RWPE1 (cell line): Measurements from ENCODE around the gene KISS1.

ENCODE experiments used
- CTCF ChIA-PET: fragments of 350-600 bp; sonication (Branson Sonifier 250); formaldehyde crosslinking; extraction: SDS; loops from one replicate; lab custom pipeline; 2021; lab: Yijun Ruan, JAX
- POLR2A ChIA-PET: fragments of 400-600 bp; formaldehyde crosslinking; extraction: SDS; loops from one replicate; lab custom pipeline; 2020; ENCODE audit warnings: antibody characterized with exemption; ENCODE audit not compliant: low non-redundant PET; lab: Yijun Ruan, JAX
- DNase-seq: peaks from one replicate; pipeline ENCODE4 v3.0.0; 2012; ENCODE audit warnings: low spot score
- H3K27ac ChIP-seq: fragments of 450-650 bp; 2 replicates; pipeline ENCODE4 v1.5.1; 2017
- TF ChIP-seq, protein P1 (sequence below): fragments of 450-650 bp; conservative IDR thresholded peaks from 2 replicates; pipeline ENCODE4 v1.5.1; 2017; ENCODE audit warnings: low read depth, mild to moderate bottlenecking

Gene KISS1

GRCh38 chr1:204152310-204153044 lies 43.8 kb downstream of the KISS1 start:
- no peak for DNase-seq
- ChIA-PET POLR2A (interaction anchor here (0.7 kb wide), 1 partner anchor 151 kb away, joined by 3 read pairs; no protein-coding TSS in a partner anchor), CTCF (interaction anchor here (0.5 to 3.7 kb wide), 9 partner anchors 10 to 660 kb away, joined by 3 to 25 read pairs (median 4); partner anchors contain the start of gene SNRPE)
- peak overlapping the region; percentile 77 for H3K27ac ChIP-seq
- TF ChIP-seq, protein P1, sequence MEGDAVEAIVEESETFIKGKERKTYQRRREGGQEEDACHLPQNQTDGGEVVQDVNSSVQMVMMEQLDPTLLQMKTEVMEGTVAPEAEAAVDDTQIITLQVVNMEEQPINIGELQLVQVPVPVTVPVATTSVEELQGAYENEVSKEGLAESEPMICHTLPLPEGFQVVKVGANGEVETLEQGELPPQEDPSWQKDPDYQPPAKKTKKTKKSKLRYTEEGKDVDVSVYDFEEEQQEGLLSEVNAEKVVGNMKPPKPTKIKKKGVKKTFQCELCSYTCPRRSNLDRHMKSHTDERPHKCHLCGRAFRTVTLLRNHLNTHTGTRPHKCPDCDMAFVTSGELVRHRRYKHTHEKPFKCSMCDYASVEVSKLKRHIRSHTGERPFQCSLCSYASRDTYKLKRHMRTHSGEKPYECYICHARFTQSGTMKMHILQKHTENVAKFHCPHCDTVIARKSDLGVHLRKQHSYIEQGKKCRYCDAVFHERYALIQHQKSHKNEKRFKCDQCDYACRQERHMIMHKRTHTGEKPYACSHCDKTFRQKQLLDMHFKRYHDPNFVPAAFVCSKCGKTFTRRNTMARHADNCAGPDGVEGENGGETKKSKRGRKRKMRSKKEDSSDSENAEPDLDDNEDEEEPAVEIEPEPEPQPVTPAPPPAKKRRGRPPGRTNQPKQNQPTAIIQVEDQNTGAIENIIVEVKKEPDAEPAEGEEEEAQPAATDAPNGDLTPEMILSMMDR = no peak

- ChIA-PET POLR2A (interaction anchor here (0.7 to 1.0 kb wide), 2 partner anchors 150 to 289 kb away, joined by 3 read pairs; no protein-coding TSS in a partner anchor), CTCF (interaction anchor here (0.5 to 3.7 kb wide), 12 partner anchors 11 to 661 kb away, joined by 3 to 25 read pairs (median 6); partner anchors contain the start of gene GOLT1A)
- DNase-seq = peak; percentile 90
- TF ChIP-seq, protein P1 = no peak
- peak within 1 kb of the TSS; percentile 77 for H3K27ac ChIP-seq
These were observed 44.6 kb downstream of the KISS1 start, which contains the start of gene ETNK2 for GRCh38 chr1:204151552-204152309. TSS of gene ETNK2 (minus strand) at chr1:204152044. CDS start at chr1:204151852, 192 bp downstream.

DNA sequence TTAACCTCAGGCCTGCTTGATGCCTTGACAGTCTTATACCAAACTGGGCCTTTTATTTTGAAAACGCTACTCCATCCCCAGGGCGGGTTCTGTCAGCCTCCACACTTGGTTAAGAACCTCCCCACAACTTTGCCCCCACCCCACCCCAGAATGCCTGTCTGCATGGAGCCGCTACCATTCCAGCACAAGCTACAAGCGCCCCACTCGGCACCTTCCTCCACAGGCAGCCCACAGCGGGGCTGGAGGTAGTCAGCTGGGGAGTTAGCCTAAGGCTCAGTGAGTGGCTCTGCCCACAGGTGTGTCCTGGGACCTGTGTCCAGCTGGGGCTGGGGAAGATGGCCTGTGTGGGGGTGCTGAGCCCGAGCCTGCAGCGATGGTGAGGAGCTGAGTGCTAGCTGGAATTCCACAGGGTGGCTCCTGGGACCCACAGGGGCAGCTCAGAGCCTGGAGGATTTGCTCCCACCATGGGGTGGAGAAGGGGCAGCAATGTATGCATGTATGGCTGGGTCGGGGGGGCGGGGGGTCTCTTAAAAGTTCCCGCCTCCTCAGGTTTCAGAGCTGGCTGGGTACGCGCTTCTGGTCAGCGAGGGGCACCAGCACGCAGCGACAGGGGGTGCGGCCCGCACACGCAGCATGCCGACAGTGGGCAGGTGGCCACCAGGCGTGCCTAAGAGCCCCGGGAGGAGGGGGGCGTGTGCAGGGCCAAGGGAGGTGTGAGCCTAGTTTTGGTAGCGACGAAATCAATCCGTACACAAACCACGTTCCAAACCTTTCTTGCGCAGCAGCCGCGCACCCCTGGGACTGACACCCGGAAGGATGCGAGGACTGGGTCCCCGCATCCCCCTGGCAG lies 45.4 kb downstream of the KISS1 start:
- peak; percentile 60 for DNase-seq
- TF ChIP-seq, protein P1 = no peak
- H3K27ac ChIP-seq = peak overlapping the region; percentile 77
- ChIA-PET POLR2A (interaction anchor here (0.6 to 1.0 kb wide), 2 partner anchors 78 to 288 kb away, joined by 3 read pairs; partner anchors contain the start of gene SOX13), CTCF (interaction anchor here (0.5 to 3.7 kb wide), 12 partner anchors 12 to 290 kb away, joined by 3 to 25 read pairs (median 6); partner anchors contain the start of genes GOLT1A and SNRPE)

DNA sequence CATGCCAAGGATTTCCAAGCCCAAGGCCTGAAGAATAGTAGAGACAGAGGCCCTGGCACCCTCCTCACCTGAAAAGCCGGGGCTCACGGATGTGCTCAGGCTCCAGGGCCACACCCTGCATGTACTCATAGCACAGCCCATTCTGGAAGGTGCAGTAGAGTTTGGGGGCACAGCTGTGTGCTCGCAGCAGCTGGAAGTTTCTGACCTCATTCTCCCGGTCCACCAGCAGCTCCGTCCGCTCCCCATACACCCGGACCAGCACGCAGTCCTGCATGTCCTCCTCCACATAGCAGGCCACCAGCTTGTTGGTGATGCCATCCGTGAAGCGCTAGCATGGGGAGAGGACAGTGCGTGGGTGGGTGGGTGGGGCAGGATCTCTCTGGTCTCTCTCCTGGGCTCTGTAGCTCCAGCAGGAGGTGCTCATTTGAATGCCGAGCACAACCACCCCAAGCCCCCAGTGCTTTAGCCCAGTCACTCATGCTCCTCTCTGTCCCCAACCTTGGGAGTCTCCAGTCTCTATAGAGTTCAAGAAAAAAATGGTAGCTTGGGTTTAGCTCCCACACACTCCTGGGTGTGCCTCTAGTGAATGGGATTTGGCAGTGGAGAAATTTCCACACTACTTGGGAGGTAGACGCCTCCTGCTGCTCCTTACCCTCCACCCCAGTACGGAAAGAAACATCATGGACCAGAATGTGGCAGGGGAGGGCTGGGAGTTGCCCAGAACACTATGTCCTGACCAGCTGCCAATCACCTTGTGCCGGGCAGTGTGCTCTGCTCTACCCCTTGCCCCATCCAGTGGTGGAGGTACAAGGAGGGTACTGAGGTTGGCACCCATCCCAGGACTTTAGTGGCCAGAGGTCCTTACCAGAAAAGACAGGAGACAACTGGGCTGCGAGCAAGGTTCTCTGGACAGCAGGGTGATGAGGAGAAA lies 46.4 kb downstream of the KISS1 start:
- CTCF ChIA-PET = interaction anchor here (0.6 to 2.1 kb wide), 6 partner anchors 13 to 284 kb away, joined by 3 to 9 read pairs (median 5); no protein-coding TSS in a partner anchor
- TF ChIP-seq, protein P1 = no peak
- POLR2A ChIA-PET = interaction anchor here (0.6 kb wide), 1 partner anchor 77 kb away, joined by 3 read pairs; the partner anchor contains the start of gene SOX13
- DNase-seq = no peak
- peak overlapping the region; percentile 77 for H3K27ac ChIP-seq

DNA sequence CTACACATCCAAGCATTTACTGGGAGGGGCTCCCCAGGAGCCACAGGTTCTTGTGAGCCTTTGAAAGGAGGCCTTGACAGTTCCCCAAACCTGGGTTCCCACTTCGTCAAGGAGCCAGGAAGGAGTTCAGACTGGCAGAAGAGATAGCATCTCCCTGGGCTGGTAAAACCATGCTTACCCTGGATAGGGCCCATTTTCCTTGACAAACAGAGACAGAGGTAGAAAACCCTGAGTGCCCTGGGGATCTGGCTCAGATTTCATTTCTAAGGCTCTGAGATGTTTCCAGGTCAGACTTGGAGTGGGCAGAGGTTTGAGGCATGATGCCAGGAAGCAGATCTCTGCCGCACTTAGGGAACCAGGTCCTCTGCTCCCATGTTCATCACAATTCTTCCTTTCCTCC lies 47.2 kb downstream of the KISS1 start:
- POLR2A ChIA-PET = no interaction called here
- DNase-seq = no peak
- TF ChIP-seq, protein P1 = no peak
- H3K27ac ChIP-seq = peak overlapping the region; percentile 77
- CTCF ChIA-PET = interaction anchor here (0.9 to 1.9 kb wide), 2 partner anchors 13 to 278 kb away, joined by 3 to 9 read pairs; no protein-coding TSS in a partner anchor
